Measurements from ENCODE around the gene KLK13. TPM values are rescaled to one million over a fixed set of nuclear protein-coding genes. Genes with fewer than 3 reads are reported as not detected.

KLK13 gene
- polyA plus RNA-seq, 2 of the 4 experiments (the other 2 are of a cell fraction): not detected

GRCh38 chr19:51007488-51007887 is 57.4 kb downstream of the KLK13 start:
- Histone ChIP-seq H3K4me1 (no peaks in the 10 kb centered on the region; the same call in 2 of the 3 replicates), H3K9me3 (no peaks in the 10 kb centered on the region), H3K27ac (no peak overlapping the region), H3K4me3 (no peak overlapping the region), H3K4me2 (no peak overlapping the region)
- peak; percentile 54 for FAIRE-seq
- POLR2A ChIA-PET: no interaction called here
- DNase-seq (ENCODE audit: low read depth in 1 of 2, low spot score in 1 of 2): no peak
- WGBS (ENCODE audit: missing lambda C conversion rate): 33% methylated on average over 3 of the region's 3 CpGs
- CTCF ChIA-PET: no interaction called here
- no peak for ATAC-seq
- TF ChIP-seq, protein P1, sequence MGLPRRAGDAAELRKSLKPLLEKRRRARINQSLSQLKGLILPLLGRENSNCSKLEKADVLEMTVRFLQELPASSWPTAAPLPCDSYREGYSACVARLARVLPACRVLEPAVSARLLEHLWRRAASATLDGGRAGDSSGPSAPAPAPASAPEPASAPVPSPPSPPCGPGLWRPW (IDR thresholded peaks at IDR 0.05): no peak
- TF ChIP-seq EHF (CRISPR knock-in tag; IDR thresholded peaks at IDR 0.05) (no peak), MAX (IDR thresholded peaks at IDR 0.05) (no peak), HOXA7 (CRISPR knock-in tag; IDR thresholded peaks at IDR 0.05) (no peak), EHMT2 (IDR thresholded peaks at IDR 0.05; ENCODE audit: low read depth) (no peak), NPAS2 (CRISPR knock-in tag; IDR thresholded peaks at IDR 0.05; ENCODE audit: borderline replicate concordance) (no peak), ESRRA (IDR thresholded peaks at IDR 0.05; ENCODE audit: borderline replicate concordance, low read length) (no peak), CTCF (IDR thresholded peaks at IDR 0.05) (no peak), CBX2 (IDR thresholded peaks at IDR 0.05; ENCODE audit: borderline replicate concordance, low read depth) (no peak), RARB (CRISPR knock-in tag; IDR thresholded peaks at IDR 0.05) (no peak), KDM5A (IDR thresholded peaks at IDR 0.05) (no peak), TP53 (CRISPR knock-in tag; IDR thresholded peaks at IDR 0.05) (no peak), GATA3 (IDR thresholded peaks at IDR 0.05; ENCODE audit: borderline replicate concordance) (no peak), ZFP36 (IDR thresholded peaks at IDR 0.05; ENCODE audit: borderline replicate concordance, partially characterized antibody) (no peak), ZNF302 (CRISPR knock-in tag; IDR thresholded peaks at IDR 0.05) (no peak), BHLHE40 (IDR thresholded peaks at IDR 0.05; ENCODE audit: low read depth, low read length) (no peak)
- TF ChIP-seq, protein P2, sequence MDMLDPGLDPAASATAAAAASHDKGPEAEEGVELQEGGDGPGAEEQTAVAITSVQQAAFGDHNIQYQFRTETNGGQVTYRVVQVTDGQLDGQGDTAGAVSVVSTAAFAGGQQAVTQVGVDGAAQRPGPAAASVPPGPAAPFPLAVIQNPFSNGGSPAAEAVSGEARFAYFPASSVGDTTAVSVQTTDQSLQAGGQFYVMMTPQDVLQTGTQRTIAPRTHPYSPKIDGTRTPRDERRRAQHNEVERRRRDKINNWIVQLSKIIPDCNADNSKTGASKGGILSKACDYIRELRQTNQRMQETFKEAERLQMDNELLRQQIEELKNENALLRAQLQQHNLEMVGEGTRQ (IDR thresholded peaks at IDR 0.05): no peak
- TF ChIP-seq, protein P3, sequence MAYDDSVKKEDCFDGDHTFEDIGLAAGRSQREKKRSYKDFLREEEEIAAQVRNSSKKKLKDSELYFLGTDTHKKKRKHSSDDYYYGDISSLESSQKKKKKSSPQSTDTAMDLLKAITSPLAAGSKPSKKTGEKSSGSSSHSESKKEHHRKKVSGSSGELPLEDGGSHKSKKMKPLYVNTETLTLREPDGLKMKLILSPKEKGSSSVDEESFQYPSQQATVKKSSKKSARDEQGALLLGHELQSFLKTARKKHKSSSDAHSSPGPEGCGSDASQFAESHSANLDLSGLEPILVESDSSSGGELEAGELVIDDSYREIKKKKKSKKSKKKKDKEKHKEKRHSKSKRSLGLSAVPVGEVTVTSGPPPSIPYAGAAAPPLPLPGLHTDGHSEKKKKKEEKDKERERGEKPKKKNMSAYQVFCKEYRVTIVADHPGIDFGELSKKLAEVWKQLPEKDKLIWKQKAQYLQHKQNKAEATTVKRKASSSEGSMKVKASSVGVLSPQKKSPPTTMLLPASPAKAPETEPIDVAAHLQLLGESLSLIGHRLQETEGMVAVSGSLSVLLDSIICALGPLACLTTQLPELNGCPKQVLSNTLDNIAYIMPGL (CRISPR knock-in tag; IDR thresholded peaks at IDR 0.05; ENCODE audit: borderline replicate concordance): no peak

DNA sequence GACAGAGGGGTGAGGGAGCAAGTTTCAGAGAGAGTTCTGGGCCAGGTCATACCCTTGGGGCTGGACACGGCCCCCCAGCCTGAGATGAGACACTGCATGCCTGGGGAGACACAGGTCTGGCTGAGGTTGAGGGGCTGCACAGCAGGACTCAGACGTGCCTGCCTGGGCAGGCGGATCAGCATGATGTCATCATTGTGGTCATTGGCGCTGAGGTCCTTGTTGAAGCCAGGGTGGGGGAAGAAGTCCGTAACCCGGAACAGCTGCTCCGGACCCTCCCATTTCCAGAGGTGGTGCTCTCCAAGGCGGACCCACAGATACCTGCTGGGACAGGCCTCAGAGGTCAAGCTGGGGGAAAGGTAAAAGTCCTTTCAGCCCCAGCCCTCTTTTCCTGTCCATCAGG is 58.5 kb downstream of the KLK13 start:
- no peak for FAIRE-seq
- WGBS (ENCODE audit: missing lambda C conversion rate): 6% methylated on average over 3 of the region's 8 CpGs
- ChIA-PET POLR2A (no interaction called here), CTCF (no interaction called here)
- Histone ChIP-seq H3K4me1 (peaks cover 6% of the 10 kb centered on the region; the same call in 2 of the 3 replicates), H3K9me3 (no peaks in the 10 kb centered on the region), H3K27ac (no peak overlapping the region), H3K4me2 (no peak overlapping the region), H3K4me3 (no peak overlapping the region)
- no peak for TF ChIP-seq NPAS2 (CRISPR knock-in tag; IDR thresholded peaks at IDR 0.05; ENCODE audit: borderline replicate concordance)
- TF ChIP-seq TFCP2L1 (CRISPR knock-in tag; IDR thresholded peaks at IDR 0.05): no peak
- TF ChIP-seq, protein P4, sequence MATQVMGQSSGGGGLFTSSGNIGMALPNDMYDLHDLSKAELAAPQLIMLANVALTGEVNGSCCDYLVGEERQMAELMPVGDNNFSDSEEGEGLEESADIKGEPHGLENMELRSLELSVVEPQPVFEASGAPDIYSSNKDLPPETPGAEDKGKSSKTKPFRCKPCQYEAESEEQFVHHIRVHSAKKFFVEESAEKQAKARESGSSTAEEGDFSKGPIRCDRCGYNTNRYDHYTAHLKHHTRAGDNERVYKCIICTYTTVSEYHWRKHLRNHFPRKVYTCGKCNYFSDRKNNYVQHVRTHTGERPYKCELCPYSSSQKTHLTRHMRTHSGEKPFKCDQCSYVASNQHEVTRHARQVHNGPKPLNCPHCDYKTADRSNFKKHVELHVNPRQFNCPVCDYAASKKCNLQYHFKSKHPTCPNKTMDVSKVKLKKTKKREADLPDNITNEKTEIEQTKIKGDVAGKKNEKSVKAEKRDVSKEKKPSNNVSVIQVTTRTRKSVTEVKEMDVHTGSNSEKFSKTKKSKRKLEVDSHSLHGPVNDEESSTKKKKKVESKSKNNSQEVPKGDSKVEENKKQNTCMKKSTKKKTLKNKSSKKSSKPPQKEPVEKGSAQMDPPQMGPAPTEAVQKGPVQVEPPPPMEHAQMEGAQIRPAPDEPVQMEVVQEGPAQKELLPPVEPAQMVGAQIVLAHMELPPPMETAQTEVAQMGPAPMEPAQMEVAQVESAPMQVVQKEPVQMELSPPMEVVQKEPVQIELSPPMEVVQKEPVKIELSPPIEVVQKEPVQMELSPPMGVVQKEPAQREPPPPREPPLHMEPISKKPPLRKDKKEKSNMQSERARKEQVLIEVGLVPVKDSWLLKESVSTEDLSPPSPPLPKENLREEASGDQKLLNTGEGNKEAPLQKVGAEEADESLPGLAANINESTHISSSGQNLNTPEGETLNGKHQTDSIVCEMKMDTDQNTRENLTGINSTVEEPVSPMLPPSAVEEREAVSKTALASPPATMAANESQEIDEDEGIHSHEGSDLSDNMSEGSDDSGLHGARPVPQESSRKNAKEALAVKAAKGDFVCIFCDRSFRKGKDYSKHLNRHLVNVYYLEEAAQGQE (IDR thresholded peaks at IDR 0.05): no peak
- TF ChIP-seq, protein P1 (IDR thresholded peaks at IDR 0.05): no peak
- TF ChIP-seq, protein P5, sequence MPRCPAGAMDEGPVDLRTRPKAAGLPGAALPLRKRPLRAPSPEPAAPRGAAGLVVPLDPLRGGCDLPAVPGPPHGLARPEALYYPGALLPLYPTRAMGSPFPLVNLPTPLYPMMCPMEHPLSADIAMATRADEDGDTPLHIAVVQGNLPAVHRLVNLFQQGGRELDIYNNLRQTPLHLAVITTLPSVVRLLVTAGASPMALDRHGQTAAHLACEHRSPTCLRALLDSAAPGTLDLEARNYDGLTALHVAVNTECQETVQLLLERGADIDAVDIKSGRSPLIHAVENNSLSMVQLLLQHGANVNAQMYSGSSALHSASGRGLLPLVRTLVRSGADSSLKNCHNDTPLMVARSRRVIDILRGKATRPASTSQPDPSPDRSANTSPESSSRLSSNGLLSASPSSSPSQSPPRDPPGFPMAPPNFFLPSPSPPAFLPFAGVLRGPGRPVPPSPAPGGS (IDR thresholded peaks at IDR 0.05): no peak
- TF ChIP-seq GATA3 (IDR thresholded peaks at IDR 0.05; ENCODE audit: borderline replicate concordance): no peak
- TF ChIP-seq HDAC2 (IDR thresholded peaks at IDR 0.05): no peak
- TF ChIP-seq RCOR1 (IDR thresholded peaks at IDR 0.05; ENCODE audit: low read depth, low read length): no peak
- no peak for TF ChIP-seq ZC3H11A (IDR thresholded peaks at IDR 0.05)
- no peak for TF ChIP-seq ESRRA (IDR thresholded peaks at IDR 0.05; ENCODE audit: borderline replicate concordance, low read length)
- ATAC-seq: no peak
- no peak for DNase-seq (ENCODE audit: low read depth in 1 of 2, low spot score in 1 of 2)

Data from A549 (cell line).